GM23338 (cell line): ENCODE results near the gene AP5S1. TPM values are rescaled to one million over a fixed set of nuclear protein-coding genes. Genes with fewer than 3 reads are reported as not detected.

ENCODE experiments used
- ATAC-seq: fragments of 200-7000 bp; cut with Tn5 transposase; 3 replicates; pipeline ENCODE4 v1.9.1; 2020
- DNase-seq: peaks from one replicate; pipeline ENCODE4 v3.0.0-alpha.2; 2015; ENCODE audit warnings: low spot score
- H2AFZ ChIP-seq: fragments of 200-600 bp; sonication (generic); 2 replicates; pipeline ENCODE4 v1.8.0; 2016; ENCODE audit warnings: antibody characterized with exemption, mild to moderate bottlenecking, moderate library complexity
- H3F3A ChIP-seq: fragments of 200-600 bp; sonication (generic); replicated peaks from 2 replicates; pipeline ENCODE4 v1.8.0; 2017; ENCODE audit warnings: antibody characterized with exemption, mixed run types, low read depth
- H3K27ac ChIP-seq: fragments of 200-600 bp; sonication (generic); 2 replicates; pipeline ENCODE4 v1.6.1; 2016; ENCODE audit warnings: low read depth
- H3K27me3 ChIP-seq: fragments of 200-600 bp; sonication (generic); 2 replicates; pipeline ENCODE4 v1.8.0; 2016; ENCODE audit warnings: mild to moderate bottlenecking, mixed run types, moderate library complexity; ENCODE audit not compliant: insufficient read depth
- H3K36me3 ChIP-seq: fragments of 200-600 bp; sonication (generic); 2 replicates; pipeline ENCODE4 v1.8.0; 2016; ENCODE audit warnings: mild to moderate bottlenecking; ENCODE audit not compliant: insufficient read depth
- H3K4me1 ChIP-seq: fragments of 200-600 bp; sonication (generic); 2 replicates; pipeline ENCODE4 v1.8.0; 2016; ENCODE audit warnings: mild to moderate bottlenecking, moderate library complexity; ENCODE audit not compliant: insufficient read depth
- H3K4me2 ChIP-seq: fragments of 200-600 bp; sonication (generic); 2 replicates; pipeline ENCODE4 v1.7.1; 2017; ENCODE audit warnings: mixed run types
- H3K4me3 ChIP-seq: fragments of 200-600 bp; sonication (generic); 2 replicates; pipeline ENCODE4 v1.6.1; 2016; ENCODE audit warnings: mixed run types
- H3K79me2 ChIP-seq: fragments of 200-600 bp; sonication (generic); replicated peaks from 2 replicates; pipeline ENCODE4 v1.8.0; 2017; ENCODE audit warnings: mild to moderate bottlenecking; ENCODE audit not compliant: insufficient read depth
- H3K9me2 ChIP-seq: fragments of 200-600 bp; sonication (generic); 2 replicates; pipeline ENCODE4 v1.8.0; 2017; ENCODE audit not compliant: insufficient read depth
- H4K20me1 ChIP-seq: fragments of 200-600 bp; sonication (generic); replicated peaks from 2 replicates; pipeline ENCODE4 v1.8.0; 2017; ENCODE audit warnings: mild to moderate bottlenecking; ENCODE audit not compliant: insufficient read depth
- H3K27ac Mint-ChIP-seq: 2 replicates; pipeline ENCODE4 v1.8.0; 2020; ENCODE audit warnings: inconsistent platforms, mild to moderate bottlenecking, moderate library complexity, mixed read lengths
- H3K27me3 Mint-ChIP-seq: 3 replicates; pipeline ENCODE4 v1.8.0; 2022; ENCODE audit warnings: low read depth, mild to moderate bottlenecking, moderate library complexity, mixed read lengths, inconsistent platforms; ENCODE audit not compliant: insufficient read depth, poor library complexity
- H3K36me3 Mint-ChIP-seq: 3 replicates; pipeline ENCODE4 v1.8.0; 2021; ENCODE audit warnings: low read depth, mild to moderate bottlenecking, inconsistent platforms, moderate library complexity, mixed read lengths
- H3K4me1 Mint-ChIP-seq: 3 replicates; pipeline ENCODE4 v1.8.0; 2020; ENCODE audit warnings: mild to moderate bottlenecking, inconsistent platforms, mixed read lengths
- H3K4me3 Mint-ChIP-seq: 3 replicates; pipeline ENCODE4 v1.8.0; 2021; ENCODE audit warnings: moderate library complexity, mild to moderate bottlenecking, inconsistent platforms, mixed read lengths
- H3K9me3 Mint-ChIP-seq: 3 replicates; pipeline ENCODE4 v1.8.0; 2020; ENCODE audit warnings: moderate library complexity, mild to moderate bottlenecking, inconsistent platforms, mixed read lengths
- CREB1 ChIP-seq: fragments of 250-450 bp; sonication (Bioruptor Pico); IDR thresholded peaks from 2 replicates; pipeline ENCODE4 v1.5.0; 2020; ENCODE audit warnings: low read depth, mild to moderate bottlenecking, moderate library complexity
- CTCF ChIP-seq, 2 experiments: fragments of 200-600 bp in 1 of 2; sonication (generic) in 1 of 2; conservative IDR thresholded peaks; 2 replicates each; pipeline versions ENCODE4 v1.5.1 to v1.6.1; 2016 to 2017; ENCODE audit warnings: antibody characterized with exemption in 2 of 2, low read depth in 2 of 2, mild to moderate bottlenecking in 2 of 2, moderate library complexity in 1 of 2
- EZH2 ChIP-seq: fragments of 200-600 bp; sonication (generic); IDR thresholded peaks from one replicate; pipeline ENCODE4 v1.8.0; 2017; ENCODE audit warnings: antibody characterized with exemption, mild to moderate bottlenecking, low read depth; ENCODE audit not compliant: unreplicated experiment
- EZH2phosphoT487 ChIP-seq: fragments of 200-600 bp; sonication (generic); IDR thresholded peaks from one replicate; pipeline ENCODE4 v1.8.1; 2018; ENCODE audit warnings: antibody characterized with exemption; ENCODE audit not compliant: unreplicated experiment
- JUNB ChIP-seq: IDR thresholded peaks from one replicate; pipeline ENCODE4 v1.6.1; 2016; ENCODE audit warnings: antibody characterized with exemption; ENCODE audit not compliant: unreplicated experiment
- NANOG ChIP-seq: IDR thresholded peaks from 2 replicates; pipeline ENCODE4 v1.6.1; 2016; ENCODE audit warnings: antibody characterized with exemption, borderline replicate concordance
- POLR2AphosphoS5 ChIP-seq: IDR thresholded peaks from 2 replicates; pipeline ENCODE4 v1.6.1; 2016; ENCODE audit warnings: antibody characterized with exemption, low read depth
- STAT1 ChIP-seq: IDR thresholded peaks from one replicate; pipeline ENCODE4 v1.6.1; 2016; ENCODE audit warnings: antibody characterized with exemption; ENCODE audit not compliant: unreplicated experiment
- ZNF114 ChIP-seq: fragments of 250-450 bp; sonication (Bioruptor Pico); IDR thresholded peaks from 2 replicates; pipeline ENCODE4 v1.5.0; 2020; ENCODE audit warnings: mild to moderate bottlenecking, moderate library complexity
- ZNF331 ChIP-seq: fragments of 250-450 bp; sonication (Bioruptor Pico); IDR thresholded peaks from 2 replicates; pipeline ENCODE4 v1.5.0; 2020; ENCODE audit warnings: low read depth, mild to moderate bottlenecking, moderate library complexity
- ZNF462 ChIP-seq: fragments of 250-450 bp; sonication (Bioruptor Pico); IDR thresholded peaks from 2 replicates; pipeline ENCODE4 v1.5.0; 2020; ENCODE audit warnings: mild to moderate bottlenecking, moderate library complexity
- polyA plus RNA-seq: library from polyadenylated mRNA; unstranded; fragments of >200 nt; fragmentation: Nextera tagmentation; extraction: Ambion mirVana; gene quantifications from 2 replicates; pipeline ENCODE4 v1.2.1, GENCODE V29; 2016
- total RNA-seq: library from RNA; depleted of rRNA; stranded (reverse); fragments of >200 nt; shearing (Covaris generic); gene quantifications from 2 replicates; pipeline ENCODE4 v1.2.3, GENCODE V29; 2014
- TF ChIP-seq, protein P1 (sequence below): IDR thresholded peaks from 2 replicates; pipeline ENCODE4 v1.6.1; 2016; ENCODE audit warnings: antibody characterized with exemption

The AP5S1 gene
- total and polyA plus RNA-seq, 2 experiments from 2014 or later: 1.8 to 2.8 TPM

- TF ChIP-seq EZH2: no peak
- TF ChIP-seq ZNF331 (CRISPR knock-in tag): no peak
- no peak for TF ChIP-seq JUNB
- no peak for TF ChIP-seq CREB1 (CRISPR knock-in tag)
- TF ChIP-seq POLR2AphosphoS5: no peak
- TF ChIP-seq ZNF114 (CRISPR knock-in tag): no peak
Measured at GRCh38 chr20:3800256-3800877, 20.0 kb upstream of the AP5S1 start (continued).

GRCh38 chr20:3800878-3801260 lies 19.5 kb upstream of the AP5S1 start:
- Mint-ChIP-seq H3K36me3 (peaks cover 53% of the 10 kb centered on the region), H3K9me3 (no peaks in the 10 kb centered on the region), H3K27ac (0 out of 2 replicates have a peak overlapping the region, but pooled peaks have one; percentile 54), H3K4me3 (no peak overlapping the region), H3K4me1 (peaks cover 51% of the 10 kb centered on the region), H3K27me3 (peaks cover 25% of the 10 kb centered on the region)
- Histone ChIP-seq H3F3A (peaks cover 10% of the 10 kb centered on the region; the same call in 1 of the 2 replicates), H4K20me1 (no peaks in the 10 kb centered on the region; the same call in 1 of the 2 replicates), H3K27me3 (no peaks in the 10 kb centered on the region), H2AFZ (no peak overlapping the region), H3K4me2 (peak overlapping the region; percentile 70), H3K4me3 (peak overlapping the region; percentile 44; the same call in 1 of the 2 replicates), H3K9me2 (no peaks in the 10 kb centered on the region), H3K79me2 (no peaks in the 10 kb centered on the region), H3K36me3 (no peaks in the 10 kb centered on the region), H3K4me1 (peaks cover 43% of the 10 kb centered on the region), H3K27ac (peak overlapping the region; percentile 78; the same call in 1 of the 2 replicates)
- ATAC-seq (no peak), DNase-seq (no peak)
- TF ChIP-seq, protein P1, sequence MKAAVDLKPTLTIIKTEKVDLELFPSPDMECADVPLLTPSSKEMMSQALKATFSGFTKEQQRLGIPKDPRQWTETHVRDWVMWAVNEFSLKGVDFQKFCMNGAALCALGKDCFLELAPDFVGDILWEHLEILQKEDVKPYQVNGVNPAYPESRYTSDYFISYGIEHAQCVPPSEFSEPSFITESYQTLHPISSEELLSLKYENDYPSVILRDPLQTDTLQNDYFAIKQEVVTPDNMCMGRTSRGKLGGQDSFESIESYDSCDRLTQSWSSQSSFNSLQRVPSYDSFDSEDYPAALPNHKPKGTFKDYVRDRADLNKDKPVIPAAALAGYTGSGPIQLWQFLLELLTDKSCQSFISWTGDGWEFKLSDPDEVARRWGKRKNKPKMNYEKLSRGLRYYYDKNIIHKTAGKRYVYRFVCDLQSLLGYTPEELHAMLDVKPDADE: no peak
- TF ChIP-seq STAT1: no peak
- TF ChIP-seq JUNB: no peak
- no peak for TF ChIP-seq EZH2phosphoT487
- TF ChIP-seq CREB1 (CRISPR knock-in tag): no peak
- TF ChIP-seq NANOG: no peak
- TF ChIP-seq EZH2: no peak
- no peak for TF ChIP-seq ZNF114 (CRISPR knock-in tag)
- TF ChIP-seq ZNF331 (CRISPR knock-in tag): no peak
- no peak for TF ChIP-seq CTCF (conservative IDR thresholded peaks at IDR 0.05; ENCODE audit: low read depth in 2 of 2)
- TF ChIP-seq POLR2AphosphoS5: no peak
- no peak for TF ChIP-seq ZNF462 (CRISPR knock-in tag)
